GM21526 (cell line): Measurements from ENCODE around the gene ATP6AP1.

Experiments
- ATAC-seq: cut with Tn5 transposase; IDR thresholded peaks from one replicate; pipeline ENCODE4 v1.9.1; 2021; ENCODE audit warnings: moderate library complexity; ENCODE audit not compliant: unreplicated experiment, low FRiP score

ATP6AP1 gene

GRCh38 chrX:154443992-154444754, 15.7 kb downstream of the ATP6AP1 start, which contains the start of gene FAM50A:
Gene FAM50A (plus strand): TSS chrX:154444141. CDS start chrX:154444236, 95 bp downstream.
- ATAC-seq = peak; percentile 46

DNA sequence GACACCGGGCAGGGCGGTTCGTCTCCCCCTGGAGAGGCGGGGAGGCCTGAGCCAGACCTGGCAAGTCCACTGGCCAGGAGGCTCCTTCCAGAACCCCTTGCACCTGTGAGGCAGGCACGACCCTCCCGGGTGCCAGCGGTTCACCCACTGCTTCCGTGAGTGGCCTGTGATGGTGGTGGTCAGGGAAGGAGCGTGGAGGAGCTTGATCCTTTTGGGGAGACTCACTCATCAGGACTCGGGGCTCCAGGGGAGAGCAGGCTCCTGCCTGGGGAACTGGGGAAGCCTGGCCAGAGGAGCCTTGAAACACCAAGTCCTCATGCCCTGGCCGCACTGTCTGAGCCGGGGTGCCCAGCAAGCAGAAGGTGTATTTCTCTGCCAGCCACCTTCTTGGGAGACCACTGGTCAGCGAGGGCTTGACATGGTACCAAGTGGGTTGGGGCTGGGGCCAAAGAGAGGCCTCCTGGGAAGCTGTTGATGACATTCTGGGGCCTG, 16.3 kb downstream of the ATP6AP1 start:
- no peak for ATAC-seq

GRCh38 chrX:154445776-154446175, 17.3 kb downstream of the ATP6AP1 start:
- ATAC-seq = no peak

DNA sequence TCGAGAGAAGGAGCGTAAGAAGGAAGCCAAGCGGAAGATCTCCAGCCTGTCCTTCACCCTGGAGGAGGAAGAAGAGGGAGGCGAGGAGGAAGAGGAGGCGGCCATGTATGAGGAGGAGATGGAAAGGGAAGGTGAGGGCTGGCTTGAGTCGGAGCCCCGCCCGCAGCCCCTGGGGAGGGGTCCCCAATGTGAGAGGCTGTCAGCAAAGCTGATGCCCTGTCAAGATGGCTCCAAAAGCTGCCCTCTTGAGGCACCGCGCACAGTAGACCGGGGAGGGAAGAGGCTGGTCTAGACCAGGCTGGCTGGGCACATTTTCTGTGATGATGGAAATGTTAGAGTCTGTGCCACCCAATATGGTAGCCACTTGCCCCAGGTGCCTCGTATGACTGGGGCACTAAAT, 18.0 kb downstream of the ATP6AP1 start:
- ATAC-seq = no peak

GRCh38 chrX:154448484-154448883, 20.0 kb downstream of the ATP6AP1 start:
- no peak for ATAC-seq

DNA sequence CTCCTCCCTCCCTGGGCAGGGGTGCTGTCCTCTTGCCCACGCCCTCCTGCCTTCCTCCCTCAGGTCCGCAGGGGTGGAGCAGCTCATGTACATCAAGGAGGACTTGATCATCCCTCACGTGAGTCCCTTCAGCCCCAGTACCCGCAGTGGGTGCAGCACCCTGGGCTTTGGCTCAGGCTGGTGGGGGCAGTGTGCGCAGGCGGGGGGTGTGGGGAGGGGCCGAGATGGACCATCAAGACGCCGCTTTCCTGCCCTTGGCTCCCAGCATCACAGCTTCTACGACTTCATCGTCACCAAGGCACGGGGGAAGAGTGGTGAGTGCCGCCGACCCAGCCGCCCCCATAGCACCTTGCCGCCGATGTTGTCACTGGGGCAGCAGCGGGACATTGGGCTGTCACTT, 21.1 kb downstream of the ATP6AP1 start:
- no peak for ATAC-seq

- ATAC-seq = no peak
These were observed 21.8 kb downstream of the ATP6AP1 start for GRCh38 chrX:154450312-154450711.

DNA sequence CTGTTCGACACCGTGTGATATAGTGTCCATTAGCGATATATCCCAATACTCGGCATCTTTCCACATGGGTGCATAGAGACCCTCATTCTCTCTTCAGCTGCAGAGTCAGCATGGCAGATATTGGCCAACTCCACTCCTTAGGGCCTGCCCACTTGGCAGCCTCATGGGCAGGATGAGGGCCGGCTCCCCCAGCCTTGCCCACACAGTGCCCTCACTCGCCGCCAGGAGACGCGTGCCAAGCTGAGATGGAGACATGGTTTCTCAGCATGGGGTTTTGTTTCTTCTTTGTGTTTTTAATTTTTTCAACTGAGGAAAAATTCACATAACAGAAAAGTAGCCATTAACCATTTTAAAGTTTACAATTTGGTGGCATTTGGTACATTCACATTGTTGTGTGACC, 24.3 kb downstream of the ATP6AP1 start:
- no peak for ATAC-seq

GRCh38 chrX:154457491-154458115, 29.1 kb downstream of the ATP6AP1 start:
- no peak for ATAC-seq

DNA sequence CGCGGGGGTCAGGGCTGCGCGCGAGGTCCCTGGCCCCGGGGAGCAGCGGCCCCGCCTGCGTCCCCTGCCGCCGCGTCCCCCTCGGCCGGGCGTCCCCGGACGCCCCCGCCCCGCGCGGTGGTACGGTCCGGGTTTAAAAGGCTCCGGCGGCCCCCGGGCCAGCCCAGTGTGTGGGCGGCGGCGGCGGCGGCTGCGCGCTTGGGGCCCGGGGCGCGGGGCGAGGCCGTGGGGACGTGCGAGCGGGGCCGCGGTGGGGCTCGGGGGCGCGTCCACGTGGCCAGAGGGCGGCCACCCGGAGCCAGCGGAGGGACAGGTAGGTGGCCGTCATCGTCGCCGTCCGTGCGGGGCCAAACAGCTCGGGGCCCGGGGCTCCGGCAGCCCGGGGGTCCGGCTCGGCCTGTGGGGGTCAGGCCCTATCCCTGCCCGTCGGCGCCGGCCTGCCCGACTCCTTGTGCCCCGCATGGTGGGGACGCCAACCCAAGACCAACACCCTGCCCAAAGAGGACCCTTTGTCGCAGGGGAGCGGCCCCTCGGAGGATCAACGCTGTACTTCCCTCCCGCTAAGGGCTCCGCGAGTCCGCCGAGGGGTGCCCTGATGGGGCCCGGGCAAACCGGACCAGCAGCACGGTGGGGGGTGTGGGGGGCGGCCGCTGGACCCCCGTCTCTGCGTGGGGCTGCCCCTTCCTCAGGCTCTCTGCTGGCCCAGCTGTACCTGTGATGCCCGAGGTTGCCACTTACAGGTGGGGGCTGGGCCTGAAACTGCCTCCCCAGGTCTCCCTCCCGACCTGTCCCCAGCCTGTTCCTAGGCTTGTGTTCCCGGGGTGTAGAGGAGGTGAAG, 29.9 kb downstream of the ATP6AP1 start, which contains the start of gene PLXNA3:
TSS of gene PLXNA3 (plus strand) at position 166 of the 838 bp plus-strand sequence. CDS start 1,903 bp downstream, outside the sequence.
- ATAC-seq = no peak

DNA sequence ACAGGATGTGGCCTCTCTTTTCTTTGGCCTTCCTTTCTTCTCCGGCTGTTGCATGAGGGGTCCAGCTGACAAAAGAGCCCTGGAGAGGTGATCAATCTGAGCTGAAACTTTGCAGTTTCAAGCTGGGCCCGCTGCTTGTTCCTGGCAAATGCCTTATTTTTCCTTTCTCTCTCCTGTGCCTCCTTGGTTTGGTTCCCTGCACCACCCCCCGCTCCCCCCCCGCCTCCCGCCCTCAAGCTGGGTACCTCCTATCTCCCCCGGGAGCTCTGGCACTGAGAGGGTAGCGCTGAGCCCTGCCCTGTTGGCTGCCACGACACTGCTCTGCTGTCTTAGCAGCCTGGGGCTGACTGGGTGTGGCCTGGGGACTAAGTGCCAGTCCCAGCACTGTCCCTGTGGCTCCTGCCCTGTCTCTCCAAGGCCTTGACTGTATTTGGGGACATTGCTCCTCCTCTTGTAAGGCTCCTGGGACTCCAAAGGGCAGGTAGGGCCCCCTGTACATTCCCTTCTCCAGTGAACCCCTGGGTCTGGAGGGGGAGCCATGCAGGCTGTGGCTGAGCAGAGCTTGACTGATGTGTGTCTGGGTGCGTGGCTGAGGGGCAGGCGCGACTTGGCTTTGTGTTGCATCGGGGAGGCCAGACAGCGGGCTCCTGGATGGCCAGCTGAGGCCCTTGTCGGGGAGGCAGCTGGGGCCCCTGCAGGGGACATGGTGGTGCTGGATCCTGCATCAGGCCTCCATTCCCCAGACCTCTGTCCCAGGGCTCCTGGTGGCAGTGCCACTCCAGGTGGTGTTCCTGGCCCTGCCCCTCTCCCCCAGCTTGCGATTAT, 30.7 kb downstream of the ATP6AP1 start:
- no peak for ATAC-seq

GRCh38 chrX:154459832-154460231, 31.4 kb downstream of the ATP6AP1 start:
- no peak for ATAC-seq

- no peak for ATAC-seq
These were observed 31.8 kb downstream of the ATP6AP1 start for GRCh38 chrX:154460326-154460725.

- ATAC-seq = no peak
These were observed 33.9 kb downstream of the ATP6AP1 start for GRCh38 chrX:154462396-154462795.

DNA sequence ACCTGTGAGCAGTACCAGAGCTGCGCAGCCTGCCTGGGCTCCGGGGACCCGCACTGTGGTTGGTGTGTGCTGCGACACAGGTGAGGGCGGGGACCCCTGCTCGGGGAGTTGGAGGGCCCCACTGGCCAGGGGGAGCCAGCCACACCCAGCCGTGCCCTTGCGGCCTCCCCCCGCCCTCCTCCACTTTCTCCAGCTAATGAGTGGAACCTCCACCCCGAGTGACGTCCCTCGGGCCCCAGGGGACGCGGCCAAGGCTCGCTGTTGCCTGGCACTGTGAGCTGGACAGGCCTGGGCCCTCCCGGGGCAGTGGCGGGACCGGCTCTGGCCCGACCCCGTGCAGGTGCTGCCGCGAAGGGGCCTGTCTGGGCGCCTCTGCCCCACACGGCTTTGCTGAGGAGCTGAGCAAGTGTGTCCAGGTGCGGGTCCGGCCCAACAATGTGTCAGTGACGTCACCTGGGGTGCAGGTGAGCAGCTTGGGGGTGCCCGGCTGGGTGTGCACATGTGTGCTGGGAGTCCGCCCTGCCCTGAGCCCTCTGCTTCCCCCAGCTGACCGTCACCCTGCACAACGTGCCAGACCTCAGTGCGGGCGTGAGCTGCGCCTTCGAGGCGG, 35.2 kb downstream of the ATP6AP1 start:
- no peak for ATAC-seq

DNA sequence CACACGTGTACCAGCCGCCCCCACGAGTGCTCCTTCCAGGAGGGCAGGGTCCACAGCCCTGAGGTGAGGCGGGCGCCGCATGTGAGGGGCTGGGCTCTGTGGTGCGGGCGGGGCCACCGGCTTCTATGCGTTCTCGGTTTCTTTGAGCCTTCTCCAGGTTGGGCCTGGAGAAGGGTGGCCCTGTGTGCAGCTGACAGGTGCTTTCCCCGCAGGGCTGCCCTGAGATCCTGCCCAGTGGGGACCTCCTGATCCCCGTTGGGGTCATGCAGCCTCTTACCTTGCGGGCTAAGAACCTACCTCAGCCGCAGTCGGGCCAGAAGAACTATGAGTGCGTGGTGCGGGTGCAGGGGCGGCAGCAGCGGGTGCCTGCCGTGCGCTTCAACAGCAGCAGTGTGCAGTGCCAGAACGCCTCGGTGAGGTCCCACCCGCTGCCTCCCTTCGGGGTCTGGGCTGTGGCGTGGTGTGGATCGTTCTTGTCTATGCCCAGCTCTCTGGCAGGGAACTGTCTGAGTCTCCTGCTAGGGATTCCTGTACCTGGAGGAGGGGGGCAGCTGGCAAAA, 36.4 kb downstream of the ATP6AP1 start:
- ATAC-seq = no peak

GRCh38 chrX:154465601-154466000, 37.1 kb downstream of the ATP6AP1 start:
- no peak for ATAC-seq

GRCh38 chrX:154466036-154466435, 37.6 kb downstream of the ATP6AP1 start:
- ATAC-seq = no peak

DNA sequence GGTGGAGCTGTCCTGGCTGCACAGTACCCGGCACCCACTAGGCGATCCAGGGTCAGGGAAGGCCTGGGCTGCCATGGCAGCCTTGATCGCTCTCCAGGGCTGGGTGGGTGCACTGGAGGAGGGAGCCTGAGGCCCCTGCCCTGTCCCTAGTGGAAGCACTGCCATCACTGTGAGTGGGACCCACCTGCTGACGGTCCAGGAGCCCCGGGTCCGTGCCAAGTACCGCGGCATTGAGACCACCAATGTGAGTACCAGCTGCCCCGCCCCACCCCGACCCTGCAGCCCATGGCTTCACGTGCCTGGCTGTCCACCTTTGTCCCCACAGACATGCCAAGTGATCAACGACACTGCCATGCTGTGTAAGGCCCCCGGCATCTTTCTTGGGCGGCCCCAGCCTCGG, 38.4 kb downstream of the ATP6AP1 start:
- no peak for ATAC-seq
